ENCODE data around the gene SPOP. TPM values are rescaled to one million over a fixed set of nuclear protein-coding genes. Genes with fewer than 3 reads are reported as not detected.

The SPOP gene
- total RNA-seq, 1 donor from 2014 or later: 43.6 TPM

GRCh38 chr17:49633762-49634484 lies 44.0 kb downstream of the SPOP start:
- Histone ChIP-seq H3K4me3 (ENCODE audit: low read depth, low read length) (no peak overlapping the region), H3K27me3 (ENCODE audit: control insufficient read depth, insufficient read depth, low read length) (no peaks in the 10 kb centered on the region), H3K36me3 (ENCODE audit: control insufficient read depth, insufficient read depth, low read length) (no peaks in the 10 kb centered on the region)
- no peak for DNase-seq (ENCODE audit: low read depth)
- TF ChIP-seq CTCF (IDR thresholded peaks at IDR 0.05; ENCODE audit: insufficient read depth, low read length, poor library complexity, severe bottlenecking): no peak

- H3K4me3 ChIP-seq (ENCODE audit: low read depth, low read length): no peak overlapping the region
- TF ChIP-seq CTCF (IDR thresholded peaks at IDR 0.05; ENCODE audit: insufficient read depth, low read length, poor library complexity, severe bottlenecking): no peak
- H3K36me3 ChIP-seq (ENCODE audit: control insufficient read depth, insufficient read depth, low read length): no peaks in the 10 kb centered on the region
- DNase-seq (ENCODE audit: low read depth): no peak
- no peaks in the 10 kb centered on the region for H3K27me3 ChIP-seq (ENCODE audit: control insufficient read depth, insufficient read depth, low read length)
Measured at GRCh38 chr17:49633250-49633649, 44.6 kb downstream of the SPOP start.

- Histone ChIP-seq H3K4me3 (ENCODE audit: low read depth, low read length) (no peak overlapping the region), H3K27me3 (ENCODE audit: control insufficient read depth, insufficient read depth, low read length) (no peaks in the 10 kb centered on the region), H3K36me3 (ENCODE audit: control insufficient read depth, insufficient read depth, low read length) (no peaks in the 10 kb centered on the region)
- no peak for TF ChIP-seq CTCF (IDR thresholded peaks at IDR 0.05; ENCODE audit: insufficient read depth, low read length, poor library complexity, severe bottlenecking)
- no peak for DNase-seq (ENCODE audit: low read depth)
Measured at GRCh38 chr17:49632201-49632600, 45.7 kb downstream of the SPOP start.

GRCh38 chr17:49631496-49631895 lies 46.4 kb downstream of the SPOP start:
- DNase-seq (ENCODE audit: low read depth): no peak
- TF ChIP-seq CTCF (IDR thresholded peaks at IDR 0.05; ENCODE audit: insufficient read depth, low read length, poor library complexity, severe bottlenecking): no peak
- Histone ChIP-seq H3K27me3 (ENCODE audit: control insufficient read depth, insufficient read depth, low read length) (no peaks in the 10 kb centered on the region), H3K4me3 (ENCODE audit: low read depth, low read length) (no peak overlapping the region), H3K36me3 (ENCODE audit: control insufficient read depth, insufficient read depth, low read length) (no peaks in the 10 kb centered on the region)

- Histone ChIP-seq H3K27me3 (ENCODE audit: control insufficient read depth, insufficient read depth, low read length) (no peaks in the 10 kb centered on the region), H3K36me3 (ENCODE audit: control insufficient read depth, insufficient read depth, low read length) (no peaks in the 10 kb centered on the region), H3K4me3 (ENCODE audit: low read depth, low read length) (no peak overlapping the region)
- DNase-seq (ENCODE audit: low read depth): no peak
- no peak for TF ChIP-seq CTCF (IDR thresholded peaks at IDR 0.05; ENCODE audit: insufficient read depth, low read length, poor library complexity, severe bottlenecking)
Measured at GRCh38 chr17:49630113-49630900, 47.6 kb downstream of the SPOP start.
